BE2C (cell line): Measurements from ENCODE around the gene NEIL1.

ENCODE experiments used
- DNase-seq: peaks from one replicate; pipeline ENCODE4 v3.0.0-alpha.2; 2020
- H3K27me3 ChIP-seq: fragments of 250-450 bp; sonication (Bioruptor Pico); 2 replicates; pipeline ENCODE4 v1.5.1; 2020; ENCODE audit warnings: mild to moderate bottlenecking
- H3K36me3 ChIP-seq: fragments of 250-450 bp; sonication (Bioruptor Pico); 2 replicates; pipeline ENCODE4 v1.5.1; 2020; ENCODE audit warnings: mild to moderate bottlenecking
- H3K4me1 ChIP-seq: fragments of 250-450 bp; sonication (Bioruptor Pico); 2 replicates; pipeline ENCODE4 v1.5.1; 2020
- H3K4me3 ChIP-seq: 2 replicates; pipeline ENCODE4 v1.5.1; 2011; ENCODE audit warnings: low read depth, low read length
- H3K9me3 ChIP-seq: fragments of 250-450 bp; sonication (Bioruptor Pico); 2 replicates; pipeline ENCODE4 v1.5.1; 2020
- CTCF ChIP-seq: IDR thresholded peaks from 2 replicates; pipeline ENCODE4 v1.5.1; 2012; ENCODE audit warnings: mild to moderate bottlenecking, low read depth, low read length

NEIL1 gene

GRCh38 chr15:75357976-75358673 lies 11.3 kb downstream of the NEIL1 start:
- no peak overlapping the region for H3K4me3 ChIP-seq
- no peaks in the 10 kb centered on the region for H3K4me1 ChIP-seq
- no peak for TF ChIP-seq CTCF
- no peaks in the 10 kb centered on the region for H3K27me3 ChIP-seq
- DNase-seq = no peak
- H3K36me3 ChIP-seq = peaks cover 32% of the 10 kb centered on the region
- H3K9me3 ChIP-seq = no peaks in the 10 kb centered on the region

GRCh38 chr15:75358771-75359536 lies 12.1 kb downstream of the NEIL1 start:
- TF ChIP-seq CTCF = no peak
- H3K9me3 ChIP-seq = no peaks in the 10 kb centered on the region
- no peak for DNase-seq
- no peak overlapping the region for H3K4me3 ChIP-seq
- no peaks in the 10 kb centered on the region for H3K27me3 ChIP-seq
- no peaks in the 10 kb centered on the region for H3K4me1 ChIP-seq
- peaks cover 32% of the 10 kb centered on the region for H3K36me3 ChIP-seq

- Histone ChIP-seq H3K4me3 (no peak overlapping the region), H3K4me1 (no peaks in the 10 kb centered on the region), H3K27me3 (no peaks in the 10 kb centered on the region), H3K9me3 (no peaks in the 10 kb centered on the region), H3K36me3 (peaks cover 33% of the 10 kb centered on the region)
- TF ChIP-seq CTCF = no peak
- no peak for DNase-seq
Observed at GRCh38 chr15:75359537-75360250, 12.9 kb downstream of the NEIL1 start.

GRCh38 chr15:75360391-75360790 lies 13.6 kb downstream of the NEIL1 start:
- no peak for TF ChIP-seq CTCF
- no peaks in the 10 kb centered on the region for H3K27me3 ChIP-seq
- peaks cover 36% of the 10 kb centered on the region for H3K36me3 ChIP-seq

GRCh38 chr15:75360856-75361255 lies 14.0 kb downstream of the NEIL1 start:
- Histone ChIP-seq H3K4me1 (no peaks in the 10 kb centered on the region), H3K9me3 (no peaks in the 10 kb centered on the region), H3K36me3 (peaks cover 36% of the 10 kb centered on the region), H3K4me3 (no peak overlapping the region), H3K27me3 (no peaks in the 10 kb centered on the region)
- no peak for DNase-seq
- no peak for TF ChIP-seq CTCF

More at GRCh38 chr15:75360391-75360790, 13.6 kb downstream of the NEIL1 start:
- Histone ChIP-seq H3K4me1 (no peaks in the 10 kb centered on the region), H3K4me3 (no peak overlapping the region), H3K9me3 (no peaks in the 10 kb centered on the region)
- DNase-seq = no peak
